SKM-1 treated with dmso at 0.1 percent for 144 hours (cell line): ENCODE measurements around the gene HOXC9.

Source experiments
- DNase-seq: peaks from one replicate; lab custom pipeline; 2025; ENCODE audit not compliant: unreplicated experiment; lab: John Stamatoyannopoulos, UW

Gene HOXC9

GRCh38 chr12:53963005-53963404 is 37.0 kb upstream of the HOXC9 start:
- no peak for DNase-seq

DNA sequence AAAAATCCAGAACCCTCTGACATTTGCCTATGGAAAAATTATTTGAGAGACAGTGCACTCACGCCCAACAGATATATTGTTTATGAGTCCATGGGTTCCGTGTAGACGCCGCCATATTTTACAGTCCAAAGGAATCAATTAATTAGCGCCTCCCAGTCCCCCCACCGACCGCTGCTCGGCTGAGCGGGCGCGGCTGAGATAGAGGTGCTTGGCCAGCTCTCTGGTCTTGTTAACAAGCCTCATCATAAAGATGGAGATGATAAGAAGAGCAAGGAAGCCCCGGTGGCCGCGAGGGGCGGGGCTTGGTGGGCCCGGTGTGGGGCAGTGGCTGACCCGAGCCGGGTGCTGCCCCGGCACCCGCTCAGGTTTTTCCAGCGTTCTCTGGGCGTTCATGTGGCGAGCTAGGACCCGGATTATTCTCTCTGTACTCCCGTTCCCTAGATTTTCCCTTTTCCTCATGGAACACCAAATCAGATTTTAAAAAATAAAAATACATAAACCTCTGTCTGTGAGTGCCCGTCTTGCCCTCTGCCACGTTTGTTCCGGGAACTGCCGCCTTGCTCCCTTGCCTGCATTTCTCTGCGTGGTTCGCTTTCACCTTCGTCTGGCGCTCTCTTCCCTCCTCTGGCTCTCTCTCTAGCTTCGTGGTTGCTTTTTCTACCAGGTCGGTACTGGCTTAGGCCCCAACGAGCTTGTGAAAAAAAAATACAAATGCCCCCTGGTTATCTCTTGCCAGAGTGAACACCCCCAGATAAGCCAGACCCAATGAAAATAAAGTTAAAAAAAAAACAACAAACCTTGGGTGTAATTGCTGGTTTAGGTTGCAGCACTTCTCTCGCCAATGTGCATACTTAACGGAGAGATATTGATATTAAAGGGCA is 36.3 kb upstream of the HOXC9 start:
- DNase-seq, result no peak

DNA sequence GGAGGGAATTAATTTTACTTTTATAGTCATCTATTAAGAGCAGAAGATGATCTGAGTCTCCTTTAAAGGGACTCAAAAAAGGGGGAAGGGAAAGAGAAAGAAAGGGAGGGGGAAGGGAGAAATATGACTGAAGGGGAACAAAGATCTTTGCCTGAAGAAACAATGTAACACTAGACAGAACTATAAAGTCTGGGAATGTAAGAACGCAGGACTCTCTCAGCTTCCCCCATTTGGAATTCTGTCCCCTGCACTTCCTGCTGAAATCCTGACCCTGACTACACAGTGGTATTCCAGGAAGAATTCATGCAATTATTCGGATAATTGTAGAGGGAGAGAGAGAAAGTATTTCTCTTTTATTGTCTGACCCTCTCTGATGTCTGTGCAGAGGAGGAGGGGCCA is 35.6 kb upstream of the HOXC9 start:
- no peak for DNase-seq

- no peak for DNase-seq
Observed at GRCh38 chr12:53965281-53966084, 34.5 kb upstream of the HOXC9 start.

- no peak for DNase-seq
Observed at GRCh38 chr12:53966085-53966384, 33.9 kb upstream of the HOXC9 start.

GRCh38 chr12:53966385-53967133 is 33.4 kb upstream of the HOXC9 start:
- DNase-seq, result no peak

- no peak for DNase-seq
Observed at GRCh38 chr12:53967421-53967925, 32.5 kb upstream of the HOXC9 start.

- DNase-seq, result no peak
Observed at GRCh38 chr12:53968214-53969127, 31.5 kb upstream of the HOXC9 start.

- no peak for DNase-seq
Observed at GRCh38 chr12:53969588-53970259, 30.2 kb upstream of the HOXC9 start.

DNA sequence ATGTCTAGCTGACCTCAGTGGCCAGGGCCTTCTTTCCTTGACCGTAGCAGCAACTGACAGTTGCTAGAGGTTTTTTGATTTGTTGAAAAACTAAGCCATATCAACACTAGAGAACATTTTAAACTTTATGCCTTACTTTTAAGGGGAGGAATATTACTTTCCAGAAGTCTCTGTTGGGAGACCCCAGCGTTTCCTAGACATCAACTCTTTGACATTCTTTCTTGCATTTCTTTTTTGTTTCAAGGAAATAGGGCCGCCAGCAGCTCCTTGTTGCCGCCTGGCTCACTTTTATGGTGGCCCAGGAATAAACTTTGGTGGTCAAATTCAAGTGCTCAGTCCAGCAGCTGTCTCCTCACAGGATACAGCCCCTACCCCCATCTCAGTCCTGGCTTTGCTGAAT is 29.5 kb upstream of the HOXC9 start:
- DNase-seq, result no peak

- DNase-seq, result no peak
Observed at GRCh38 chr12:53971129-53971528, 28.8 kb upstream of the HOXC9 start.

DNA sequence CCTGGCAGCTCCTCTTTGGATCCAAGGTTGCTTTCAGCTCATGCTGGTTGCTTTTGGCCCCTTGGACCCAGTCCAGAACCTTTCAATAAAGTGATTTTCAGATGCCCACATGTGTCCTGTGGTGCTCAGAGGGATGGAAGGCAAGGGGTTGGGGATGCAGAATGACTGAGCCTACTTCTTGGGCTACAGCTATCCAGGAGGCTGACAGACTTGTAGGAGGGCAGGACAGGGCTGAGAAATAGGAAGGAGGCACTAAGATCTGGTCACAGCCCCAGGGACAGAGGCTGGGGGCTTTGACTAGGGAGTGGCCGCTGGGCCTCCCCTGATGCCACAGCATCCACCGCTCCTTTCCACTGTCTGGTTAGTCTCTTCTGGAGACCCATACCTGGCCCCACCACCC is 28.3 kb upstream of the HOXC9 start:
- DNase-seq, result no peak

GRCh38 chr12:53972152-53972702 is 27.7 kb upstream of the HOXC9 start:
- no peak for DNase-seq

- DNase-seq, result no peak
Observed at GRCh38 chr12:53972722-53973235, 27.2 kb upstream of the HOXC9 start, which contains the start of gene HOXC11. HOXC11 (plus strand) TSS chr12:53973126; CDS start chr12:53973242, 116 bp downstream.

DNA sequence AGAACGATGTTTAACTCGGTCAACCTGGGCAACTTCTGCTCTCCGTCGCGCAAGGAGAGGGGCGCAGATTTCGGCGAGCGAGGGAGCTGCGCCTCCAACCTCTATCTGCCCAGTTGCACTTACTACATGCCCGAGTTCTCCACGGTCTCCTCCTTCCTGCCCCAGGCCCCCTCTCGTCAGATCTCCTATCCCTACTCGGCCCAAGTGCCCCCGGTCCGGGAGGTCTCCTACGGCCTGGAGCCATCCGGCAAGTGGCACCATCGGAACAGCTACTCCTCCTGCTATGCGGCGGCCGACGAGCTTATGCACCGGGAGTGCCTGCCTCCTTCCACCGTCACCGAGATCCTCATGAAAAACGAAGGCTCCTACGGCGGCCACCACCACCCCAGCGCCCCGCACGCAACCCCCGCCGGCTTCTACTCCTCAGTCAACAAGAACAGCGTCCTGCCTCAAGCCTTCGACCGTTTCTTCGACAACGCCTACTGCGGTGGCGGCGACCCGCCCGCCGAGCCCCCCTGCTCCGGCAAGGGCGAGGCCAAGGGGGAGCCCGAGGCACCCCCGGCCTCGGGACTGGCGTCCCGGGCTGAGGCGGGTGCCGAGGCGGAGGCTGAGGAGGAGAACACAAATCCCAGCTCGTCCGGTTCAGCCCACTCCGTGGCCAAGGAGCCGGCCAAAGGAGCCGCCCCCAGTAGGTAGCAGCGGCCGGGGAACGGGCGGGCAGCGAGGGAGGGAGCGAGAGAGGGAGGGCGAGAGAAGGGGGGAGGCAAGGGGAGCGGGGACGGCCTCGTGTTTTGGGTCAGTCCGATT is 26.5 kb upstream of the HOXC9 start:
- DNase-seq, result no peak

DNA sequence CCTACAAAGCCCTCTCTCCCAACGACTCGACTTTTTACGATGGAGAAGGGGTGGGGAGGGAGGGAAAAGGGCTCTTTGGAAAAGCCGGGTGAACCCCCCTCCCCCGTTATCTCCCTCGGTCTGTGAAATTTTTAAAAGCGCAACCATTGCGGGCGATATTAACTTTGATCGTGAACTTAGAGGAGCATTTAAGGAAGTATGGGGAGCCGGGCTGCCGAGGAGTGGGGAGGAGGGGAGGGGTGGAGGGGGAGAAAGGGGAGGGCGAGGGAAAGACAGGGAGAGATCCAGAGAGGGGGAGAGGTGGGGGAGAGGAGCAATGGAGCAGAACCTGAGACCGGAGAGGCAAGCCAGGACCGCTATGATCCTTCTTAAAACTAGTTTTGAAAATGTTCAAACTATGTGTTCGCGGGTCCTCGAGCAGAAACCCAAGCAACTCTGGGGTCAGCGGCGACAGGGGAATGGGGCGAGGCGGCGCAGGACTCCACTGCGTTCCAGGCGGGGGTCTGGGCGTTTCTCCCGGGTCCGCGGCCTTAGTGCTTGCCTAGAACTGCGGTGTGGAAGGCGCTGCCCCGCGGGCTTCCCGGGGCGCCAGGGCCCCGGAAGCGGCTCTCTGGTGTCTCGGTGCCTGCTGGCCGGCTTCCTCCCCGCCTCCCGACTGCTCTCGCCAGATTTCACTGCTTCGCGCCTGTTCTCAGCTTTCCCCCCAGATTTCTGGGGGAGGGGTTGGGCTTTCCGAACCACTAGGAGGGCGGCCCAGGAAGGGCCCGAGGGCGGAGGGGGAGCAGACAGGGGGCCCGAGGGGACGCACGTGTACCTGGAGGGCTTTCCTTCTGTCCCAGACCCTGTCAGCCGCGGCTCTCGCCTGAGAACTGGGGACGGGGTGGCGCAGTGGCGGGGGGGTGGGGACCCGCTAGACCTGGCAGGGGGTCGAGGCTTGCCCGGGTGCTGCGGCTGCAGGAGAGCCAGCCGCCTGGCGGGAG is 25.6 kb upstream of the HOXC9 start, which contains the start of gene HOTAIR:
TSS of gene HOTAIR (minus strand) at position 871 of the 980 bp plus-strand sequence.
- no peak for DNase-seq

- no peak for DNase-seq
Observed at GRCh38 chr12:53975064-53975471, 24.9 kb upstream of the HOXC9 start.
